Spleen (tissue), 11 donors: ENCODE measurements around the gene DDX39A. TPM values are rescaled to one million over a fixed set of nuclear protein-coding genes. Genes with fewer than 3 reads are reported as not detected.

Experiments used
- DNase-seq: peaks from one replicate; pipeline ENCODE4 v3.0.0-alpha.2; 2020
- H3K27ac ChIP-seq, 8 donors: fragments of 200-600 bp; sonication (generic) in 7 of 8; 1 replicate in 4 of 8; 2 replicates in 4 of 8; pipeline versions ENCODE4 v1.5.0 to v1.8.0; 2016 to 2021; ENCODE audit warnings: inconsistent platforms in 4 of 8, mild to moderate bottlenecking in 4 of 8, moderate library complexity in 1 of 8
- H3K27me3 ChIP-seq, 7 donors: fragments of 200-600 bp; sonication (generic) in 6 of 7; replicated peaks in 1 of 7; 1 replicate in 4 of 7; 2 replicates in 3 of 7; pipeline versions ENCODE4 v1.5.0 to v1.8.0; 2016 to 2021; ENCODE audit warnings: inconsistent platforms in 3 of 7, mild to moderate bottlenecking in 1 of 7
- H3K36me3 ChIP-seq, 6 donors: fragments of 200-600 bp; sonication (generic) in 5 of 6; 1 replicate in 4 of 6; 2 replicates in 2 of 6; pipeline versions ENCODE4 v1.5.0 to v1.8.0; 2016 to 2021; ENCODE audit warnings: inconsistent platforms in 2 of 6
- H3K4me1 ChIP-seq, 6 donors: fragments of 200-600 bp; sonication (generic) in 5 of 6; 1 replicate in 3 of 6; 2 replicates in 3 of 6; pipeline versions ENCODE4 v1.5.0 to v1.8.0; 2016 to 2021; ENCODE audit warnings: inconsistent platforms in 3 of 6
- H3K4me3 ChIP-seq, 8 donors: fragments of 200-600 bp; sonication (generic) in 7 of 8; 1 replicate in 4 of 8; 2 replicates in 4 of 8; pipeline versions ENCODE4 v1.5.0 to v1.8.0; 2016 to 2021; ENCODE audit warnings: inconsistent platforms in 4 of 8, mild to moderate bottlenecking in 4 of 8, moderate library complexity in 2 of 8
- H3K9me3 ChIP-seq, 8 donors: fragments of 200-600 bp; sonication (generic) in 7 of 8; 1 replicate in 4 of 8; 2 replicates in 4 of 8; pipeline versions ENCODE4 v1.5.0 to v1.8.0; 2016 to 2021; ENCODE audit warnings: inconsistent platforms in 4 of 8
- POLR2A ChIP-seq, 3 donors: fragments of 450-650 bp; IDR thresholded peaks; one replicate each; pipeline ENCODE4 v1.5.1; 2017; ENCODE audit warnings: antibody characterized with exemption in 3 of 3, mild to moderate bottlenecking in 1 of 3
- POLR2AphosphoS5 ChIP-seq, 3 donors: sonication (generic); formaldehyde crosslinking; IDR thresholded peaks; one replicate each; pipeline ENCODE4 v1.5.1; 2017; ENCODE audit warnings: antibody characterized with exemption in 3 of 3
- WGBS, 5 donors: extraction: QIAGEN DNeasy Blood & Tissue Kit in 3 of 5; methylation state at CpG; one replicate each; pipeline versions ENCODE4 v1.1.5 to v1.1.7; 2013 to 2018; 5-methylcytosine and 5-hydroxymethylcytosine counted together
- intact Hi-C: fragments of 100-400 bp; cut with DNase I; formaldehyde crosslinking; loops from one replicate; pipeline ENCODE4 v1.15.0; 2023; ENCODE audit warnings: low total_unique reads
- polyA plus RNA-seq, 3 donors: library from polyadenylated mRNA; stranded (reverse); fragments of 200-250 nt; gene quantifications; one replicate each; pipeline ENCODE4 v1.2.1, GENCODE V29; 2013
- total RNA-seq, 7 donors: library from RNA; depleted of rRNA in 3 of 7; stranded (reverse); fragments of >200 nt in 3 of 7; fragmentation: NEBNext Ultra II Directional in 4 of 7; extraction: Animal tissue kit (Norgen Biotek cat#: 25700) in 4 of 7; gene quantifications; one replicate each; pipeline versions ENCODE4 v1.1.0 to v1.2.1, GENCODE V29; 2016 to 2021
- TF ChIP-seq, protein P1 (sequence below), 11 experiments: fragments of 200-600 bp in 7 of 11; fragments of 450-650 bp in 4 of 11; sonication (generic) in 4 of 11; IDR thresholded peaks in 8 of 11; conservative IDR thresholded peaks in 3 of 11; 1 replicate in 7 of 11; 2 replicates in 4 of 11; pipeline versions ENCODE4 v1.4.0 to v1.8.0; 2016 to 2021; ENCODE audit warnings: antibody characterized with exemption in 11 of 11, inconsistent platforms in 4 of 11, mild to moderate bottlenecking in 1 of 11
- donor health status: healthy with polysubstance abuse.
- donor health status: DM: no; HTN: no; CAD: no; lungs with moderate emphysema.
- donor health status: DM: no; HTN: no; CAD: no.
- donor health status: Bipolar disorder and iron deficiency.
- donor health status: healthy.
- donor health status: DM: no; HTN: no; CAD: no.
- donor health status: DM: yes; HTN: yes; CAD: no.

Gene DDX39A
- total and polyA plus RNA-seq, 10 donors: 81.8 to 267 (median 138) TPM

DNA sequence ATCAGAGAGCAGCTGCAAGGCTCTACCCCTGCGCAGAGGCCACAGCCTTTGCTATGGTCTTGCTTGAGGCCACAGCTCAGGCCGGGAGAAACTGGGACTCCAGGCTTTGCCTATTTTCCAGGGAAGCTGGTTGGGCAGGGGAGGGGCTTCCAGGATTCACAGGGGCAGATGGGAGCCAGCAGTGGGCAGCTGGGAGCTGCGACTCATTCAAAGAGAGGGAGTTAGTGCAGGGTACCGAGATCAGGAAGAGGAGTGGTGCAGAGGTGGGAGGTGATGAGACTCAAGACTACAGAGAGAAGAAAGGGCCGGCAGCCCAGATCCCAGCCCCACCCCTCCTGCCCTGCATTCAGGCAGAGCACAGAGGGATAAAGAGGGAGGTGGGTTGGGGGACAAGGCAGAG lies 25.8 kb downstream of the DDX39A start:
- TF ChIP-seq, protein P1, sequence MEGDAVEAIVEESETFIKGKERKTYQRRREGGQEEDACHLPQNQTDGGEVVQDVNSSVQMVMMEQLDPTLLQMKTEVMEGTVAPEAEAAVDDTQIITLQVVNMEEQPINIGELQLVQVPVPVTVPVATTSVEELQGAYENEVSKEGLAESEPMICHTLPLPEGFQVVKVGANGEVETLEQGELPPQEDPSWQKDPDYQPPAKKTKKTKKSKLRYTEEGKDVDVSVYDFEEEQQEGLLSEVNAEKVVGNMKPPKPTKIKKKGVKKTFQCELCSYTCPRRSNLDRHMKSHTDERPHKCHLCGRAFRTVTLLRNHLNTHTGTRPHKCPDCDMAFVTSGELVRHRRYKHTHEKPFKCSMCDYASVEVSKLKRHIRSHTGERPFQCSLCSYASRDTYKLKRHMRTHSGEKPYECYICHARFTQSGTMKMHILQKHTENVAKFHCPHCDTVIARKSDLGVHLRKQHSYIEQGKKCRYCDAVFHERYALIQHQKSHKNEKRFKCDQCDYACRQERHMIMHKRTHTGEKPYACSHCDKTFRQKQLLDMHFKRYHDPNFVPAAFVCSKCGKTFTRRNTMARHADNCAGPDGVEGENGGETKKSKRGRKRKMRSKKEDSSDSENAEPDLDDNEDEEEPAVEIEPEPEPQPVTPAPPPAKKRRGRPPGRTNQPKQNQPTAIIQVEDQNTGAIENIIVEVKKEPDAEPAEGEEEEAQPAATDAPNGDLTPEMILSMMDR (IDR thresholded peaks at IDR 0.05 in 8 of 11, conservative IDR thresholded peaks at IDR 0.05 in 3 of 11): no peak
- TF ChIP-seq POLR2A (IDR thresholded peaks at IDR 0.05) (no peak), POLR2AphosphoS5 (IDR thresholded peaks at IDR 0.05) (no peak)
- Histone ChIP-seq H3K9me3 (no peaks in the 10 kb centered on the region), H3K36me3 (peaks cover 0 to 94% (median 82%) of the 10 kb centered on the region in 6 donors), H3K27ac (peak overlapping the region in 1 of 8 donors; percentile 21), H3K4me3 (no peak overlapping the region), H3K27me3 (no peaks in the 10 kb centered on the region), H3K4me1 (peaks cover 0 to 9% (median 4%) of the 10 kb centered on the region in 6 donors)
- DNase-seq: no peak
- WGBS, 5 donors: 69 to 87% (median 80%) methylated on average over 5 of the region's 5 CpGs
- intact Hi-C loops: no loop called here

- no peaks in the 10 kb centered on the region for H3K27me3 ChIP-seq
- intact Hi-C loops: no loop called here
- no peaks in the 10 kb centered on the region for H3K9me3 ChIP-seq
- TF ChIP-seq POLR2AphosphoS5 (IDR thresholded peaks at IDR 0.05) (peak in 1 of 3 donors; percentile 10), POLR2A (IDR thresholded peaks at IDR 0.05) (no peak)
- peaks cover 0 to 28% (median 18%) of the 10 kb centered on the region in 6 donors for H3K4me1 ChIP-seq
- DNase-seq: no peak
- H3K36me3 ChIP-seq: peaks cover 0 to 96% (median 80%) of the 10 kb centered on the region in 6 donors
- no peak overlapping the region for H3K4me3 ChIP-seq
- peak overlapping the region in 1 of 8 donors; percentile 1 for H3K27ac ChIP-seq
- WGBS, 5 donors: 87 to 96% (median 91%) methylated on average over 10 of the region's 10 CpGs
These were observed 27.9 kb downstream of the DDX39A start for GRCh38 chr19:14391156-14391821.

DNA sequence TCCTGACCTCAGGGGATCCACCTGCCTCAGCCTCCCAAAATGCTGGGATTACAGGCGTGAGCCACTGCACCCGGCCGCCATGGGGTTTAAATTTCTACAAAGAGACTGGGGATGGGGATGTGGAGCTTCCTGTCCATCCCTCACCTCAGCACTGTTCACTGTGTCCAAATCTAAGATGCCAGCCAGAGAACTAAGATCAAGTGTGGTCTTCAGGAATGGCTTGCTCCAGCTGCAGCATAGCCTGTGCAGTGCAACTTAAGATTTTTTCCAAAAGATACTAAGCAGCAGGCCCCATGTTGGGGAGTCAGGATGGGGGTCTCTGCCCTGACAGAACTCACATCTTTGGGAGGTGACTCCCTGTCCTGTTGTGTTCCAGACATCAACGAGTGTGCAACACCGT lies 28.6 kb downstream of the DDX39A start:
- no peak overlapping the region for H3K4me3 ChIP-seq
- H3K27me3 ChIP-seq: no peaks in the 10 kb centered on the region
- intact Hi-C loops: no loop called here
- 90 to 98% (median 95%) methylated on average over 5 of the region's 5 CpGs for WGBS, 5 donors
- H3K9me3 ChIP-seq: no peaks in the 10 kb centered on the region
- no peak for DNase-seq
- no peak for TF ChIP-seq POLR2AphosphoS5 (IDR thresholded peaks at IDR 0.05)
- TF ChIP-seq, protein P1 (IDR thresholded peaks at IDR 0.05 in 8 of 11, conservative IDR thresholded peaks at IDR 0.05 in 3 of 11): no peak
- no peak for TF ChIP-seq POLR2A (IDR thresholded peaks at IDR 0.05)
- peaks cover 3 to 36% (median 25%) of the 10 kb centered on the region in 6 donors for H3K4me1 ChIP-seq
- H3K27ac ChIP-seq: peak overlapping the region in 1 of 8 donors; percentile 1
- peaks cover 0 to 96% (median 72%) of the 10 kb centered on the region in 6 donors for H3K36me3 ChIP-seq

DNA sequence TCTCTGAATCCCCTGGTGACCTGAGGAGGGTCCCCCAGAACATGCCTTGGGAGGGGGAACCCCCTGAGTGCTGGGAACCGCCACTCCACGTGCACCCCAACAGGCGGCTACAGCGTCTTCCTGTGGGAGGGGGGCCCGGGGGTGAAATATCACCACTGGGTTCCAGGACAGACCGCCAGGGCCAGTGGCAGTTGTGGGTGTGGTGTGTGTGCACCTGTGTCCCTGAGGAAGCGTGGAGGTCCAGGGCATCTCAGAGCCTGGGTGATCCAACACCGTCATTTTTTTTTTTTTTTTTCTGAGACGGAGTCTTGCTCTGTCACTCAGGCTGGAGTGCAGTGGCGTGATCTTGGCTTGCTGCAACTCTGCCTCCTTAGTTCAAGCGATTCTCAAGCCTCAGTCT lies 33.6 kb downstream of the DDX39A start:
- 12 to 18% (median 15%) methylated on average over 10 to 11 of the region's 11 CpGs for WGBS, 5 donors
- H3K36me3 ChIP-seq: peaks cover 0 to 46% (median 22%) of the 10 kb centered on the region in 6 donors
- peak overlapping the region in 7 of 8 donors; percentile 28 to 89 (median 78) for H3K4me3 ChIP-seq
- intact Hi-C loops: no loop called here
- TF ChIP-seq, protein P1 (IDR thresholded peaks at IDR 0.05 in 8 of 11, conservative IDR thresholded peaks at IDR 0.05 in 3 of 11): no peak
- peak in 2 of 3 donors; percentile 16 to 31 for TF ChIP-seq POLR2AphosphoS5 (IDR thresholded peaks at IDR 0.05)
- no peaks in the 10 kb centered on the region for H3K9me3 ChIP-seq
- H3K27ac ChIP-seq: peak overlapping the region in 7 of 8 donors; percentile 91 to 98 (median 93)
- peaks cover 8 to 86% (median 60%) of the 10 kb centered on the region in 6 donors for H3K4me1 ChIP-seq
- DNase-seq: peak; percentile 85
- H3K27me3 ChIP-seq: no peaks in the 10 kb centered on the region
